Heart left ventricle (tissue), 16 donors: ENCODE data around the gene LZTS2. TPM values are rescaled to one million over a fixed set of nuclear protein-coding genes. Genes with fewer than 3 reads are reported as not detected.

Source experiments
- ATAC-seq, 4 donors: fragments of 200-7000 bp; cut with Tn5 transposase; one replicate each; pipeline ENCODE4 v1.9.1; 2020 to 2022; ENCODE audit warnings: moderate library complexity in 4 of 4, mild to moderate bottlenecking in 3 of 4, moderate number of reproducible peaks in 1 of 4
- DNase-seq, 5 donors: peaks; one replicate each; pipeline ENCODE4 v3.0.0-alpha.2; 2020
- H3K27ac ChIP-seq, 12 donors: fragments of 200-600 bp; sonication (generic) in 4 of 12; one replicate each; pipeline versions ENCODE4 v1.5.0 to v1.8.0; 2016 to 2022; ENCODE audit warnings: mild to moderate bottlenecking in 2 of 12
- H3K27me3 ChIP-seq, 9 donors: fragments of 200-600 bp; sonication (generic) in 2 of 9; one replicate each; pipeline versions ENCODE4 v1.5.1 to v1.8.0; 2016 to 2022; ENCODE audit warnings: mild to moderate bottlenecking in 3 of 9
- H3K36me3 ChIP-seq, 9 donors: fragments of 200-600 bp; sonication (generic) in 2 of 9; one replicate each; pipeline versions ENCODE4 v1.5.0 to v1.8.0; 2018 to 2022; ENCODE audit warnings: mild to moderate bottlenecking in 2 of 9
- H3K4me1 ChIP-seq, 12 donors: fragments of 200-600 bp; sonication (generic) in 4 of 12; one replicate each; pipeline versions ENCODE4 v1.5.0 to v1.8.0; 2016 to 2022; ENCODE audit warnings: mild to moderate bottlenecking in 3 of 12
- H3K4me3 ChIP-seq, 12 donors: fragments of 200-600 bp; sonication (generic) in 4 of 12; one replicate each; pipeline versions ENCODE4 v1.5.0 to v1.8.0; 2017 to 2022; ENCODE audit warnings: mild to moderate bottlenecking in 9 of 12, moderate library complexity in 4 of 12
- H3K9me3 ChIP-seq, 12 donors: fragments of 200-600 bp; sonication (generic) in 4 of 12; one replicate each; pipeline versions ENCODE4 v1.5.0 to v1.8.0; 2016 to 2022; ENCODE audit warnings: mild to moderate bottlenecking in 1 of 12
- CTCF ChIP-seq, 12 donors: fragments of 200-600 bp; sonication (generic) in 4 of 12; IDR thresholded peaks; one replicate each; pipeline versions ENCODE4 v1.5.0 to v1.8.0; 2018 to 2022; ENCODE audit warnings: antibody characterized with exemption in 12 of 12, mild to moderate bottlenecking in 5 of 12
- POLR2A ChIP-seq, 2 donors: fragments of 450-650 bp; IDR thresholded peaks; one replicate each; pipeline ENCODE4 v1.6.1; 2017; ENCODE audit warnings: antibody characterized with exemption in 2 of 2, mild to moderate bottlenecking in 2 of 2, moderate library complexity in 2 of 2
- WGBS, 4 donors: extraction: QIAGEN DNeasy Blood & Tissue Kit in 2 of 4; methylation state at CpG; one replicate each; pipeline versions ENCODE4 v1.1.5 to v1.1.7; 2013 to 2018; 5-methylcytosine and 5-hydroxymethylcytosine counted together
- intact Hi-C, 10 donors: fragments of 100-400 bp; cut with DNase I; formaldehyde crosslinking; loops; one replicate each; pipeline versions ENCODE4 v1.11.1 to v1.14.2; 2022
- polyA plus RNA-seq, 2 donors: library from polyadenylated mRNA; stranded (reverse); fragments of 200-250 nt; gene quantifications; one replicate each; pipeline ENCODE4 v1.2.3, GENCODE V29; 2013
- total RNA-seq, 9 donors: library from RNA; depleted of rRNA in 2 of 9; stranded (reverse); fragments of >200 nt in 2 of 9; fragmentation: NEBNext Ultra II Directional in 3 of 9; extraction: Animal tissue kit (Norgen Biotek cat#: 25700) in 3 of 9; gene quantifications; one replicate each; pipeline versions ENCODE4 v1.1.0 to v1.2.4, GENCODE V29; 2016 to 2023
- donor health status: ischemic (EF 13 %, LVEDD 7.1; RV severe dilation, severe dysfunction).
- donor health status: healthy with polysubstance abuse.
- donor health status: DM: no; HTN: yes; CAD: no.
- donor health status: DM: no; HTN: no; CAD: no.
- donor health status: ischemic (EF 25% LVEDD 6.9; RV normal size, moderate dysfunction).
- donor health status: ischemic (EF 25% LVEDD 5.7; RV mildly dilated, moderate dysfunction).
- donor health status: healthy.
- donor health status: DM: yes; HTN: yes; CAD: no.
- donor health status: ischemic (EF 35%, LVEDD 5.7; RV mildly dilated, moderate dysfunction).
- donor health status: nonischemic (EF 11% LVEDD 7.7; RV severe dilation, severe dysfunction).
- donor health status: DM: yes; HTN: yes; CAD: no.
- donor health status: PGD.
- donor health status: ischemic (EF 29% LVEDD 5.4; RV normal size, mild dysfunction).
- donor health status: nonischemic (EF 23%, LVEDD 6.1; RV moderate dilation, normal function).

Gene LZTS2
- total and polyA plus RNA-seq, 11 donors: 33.7 to 93.0 (median 40.9) TPM

GRCh38 chr10:101028446-101029337 lies 29.1 kb downstream of the LZTS2 start:
- no peaks in the 10 kb centered on the region for H3K9me3 ChIP-seq
- intact Hi-C loops: loop anchor here in 1 of 10 donors (5.0 kb wide), 1 partner anchor 41 kb away; the partner anchor contains the start of genes MRPL43 and TWNK
- peaks cover 0 to 36% (median 18%) of the 10 kb centered on the region in 12 donors for H3K4me1 ChIP-seq
- no peaks in the 10 kb centered on the region for H3K36me3 ChIP-seq
- ATAC-seq: no peak
- H3K4me3 ChIP-seq: no peak overlapping the region
- no peak for TF ChIP-seq POLR2A (IDR thresholded peaks at IDR 0.05)
- no peak for TF ChIP-seq CTCF (IDR thresholded peaks at IDR 0.05)
- H3K27me3 ChIP-seq: no peaks in the 10 kb centered on the region
- no peak for DNase-seq
- 70 to 80% (median 73%) methylated on average over 7 of the region's 7 CpGs for WGBS, 4 donors
- H3K27ac ChIP-seq: no peak overlapping the region

DNA sequence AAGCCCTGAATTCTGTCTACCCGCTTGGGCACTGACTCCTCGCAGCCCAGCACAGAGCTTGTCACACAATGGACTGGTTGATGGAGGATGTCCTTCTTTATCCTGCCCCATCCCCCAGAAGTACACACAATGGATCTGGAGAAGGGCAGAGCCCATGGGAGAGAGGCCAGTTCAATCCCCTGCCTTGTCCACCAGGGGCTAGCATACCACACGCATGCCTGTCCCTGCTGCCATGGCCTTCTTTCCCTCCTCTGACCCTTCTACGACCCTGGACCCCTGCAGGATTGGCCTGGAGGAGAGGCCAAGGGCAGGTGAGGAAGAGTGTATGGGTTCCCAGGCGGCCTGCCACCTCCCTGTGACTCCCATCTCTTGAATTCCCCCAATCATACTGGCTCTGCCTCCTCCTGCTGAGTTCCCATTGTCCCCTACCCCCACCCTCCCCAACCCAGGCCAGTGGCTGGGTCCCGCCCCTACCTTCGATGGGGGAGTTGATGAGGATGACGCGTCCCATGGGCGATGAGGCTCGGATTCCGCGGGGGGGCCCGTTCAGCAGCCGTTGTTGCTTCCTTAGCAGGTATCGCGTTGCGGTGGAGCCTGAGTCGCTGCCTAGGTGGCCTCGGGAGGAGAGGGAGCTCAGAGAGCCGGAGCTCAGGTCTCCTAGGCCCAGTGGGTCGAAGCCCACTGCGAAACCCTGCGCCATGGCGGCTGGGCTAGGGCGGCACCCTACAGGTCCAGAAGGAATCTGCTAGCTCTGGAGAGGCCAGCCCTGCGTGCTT lies 30.1 kb downstream of the LZTS2 start:
- DNase-seq: no peak
- H3K36me3 ChIP-seq: peaks cover 0 to 4% (median 3%) of the 10 kb centered on the region in 9 donors
- H3K4me3 ChIP-seq: no peak overlapping the region
- no peak for ATAC-seq
- no peak overlapping the region for H3K27ac ChIP-seq
- TF ChIP-seq CTCF (IDR thresholded peaks at IDR 0.05) (no peak), POLR2A (IDR thresholded peaks at IDR 0.05) (no peak)
- no peaks in the 10 kb centered on the region for H3K9me3 ChIP-seq
- H3K4me1 ChIP-seq: peaks cover 0 to 39% (median 20%) of the 10 kb centered on the region in 12 donors
- H3K27me3 ChIP-seq: no peaks in the 10 kb centered on the region
- WGBS, 4 donors: 63 to 75% (median 65%) methylated on average over 23 to 27 of the region's 27 CpGs
- intact Hi-C loops: loop anchor here in 4 of 10 donors (5.0 kb wide), 3 partner anchors 32 to 42 kb away; partner anchors contain the start of genes MRPL43 (in 2 of the 4), TWNK (in 2 of the 4) and LZTS2 (in 1 of the 4)

DNA sequence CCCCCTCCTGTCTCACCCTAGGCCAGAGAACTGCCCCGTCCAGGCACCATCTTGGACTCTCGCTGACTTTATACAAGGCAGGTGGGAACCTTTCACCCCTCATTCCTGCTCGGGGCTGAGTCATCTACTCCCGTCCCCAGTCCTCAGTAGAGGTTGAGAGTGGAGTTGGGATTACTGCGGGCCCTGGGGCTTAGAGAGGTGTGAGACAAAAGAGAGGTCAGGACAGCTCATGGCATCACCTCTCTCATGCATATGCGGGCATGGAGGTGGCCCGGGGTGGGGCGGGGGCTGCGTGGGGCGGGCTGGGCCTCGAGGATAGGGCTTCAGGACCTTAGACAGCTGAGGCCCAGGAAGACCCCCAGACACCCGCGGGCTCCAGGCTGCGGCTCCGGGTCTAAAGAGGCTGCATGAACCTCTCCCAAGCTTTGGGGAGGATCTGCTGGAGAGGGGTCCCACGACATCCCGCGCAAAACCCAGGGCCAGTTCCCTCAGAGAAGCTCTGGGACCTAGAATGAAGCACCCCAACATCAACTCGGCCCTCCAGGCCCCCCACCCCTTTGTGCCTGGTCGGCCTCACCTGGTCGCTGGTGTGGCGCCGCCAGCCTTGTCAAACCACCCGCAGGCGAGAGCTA lies 31.0 kb downstream of the LZTS2 start:
- Histone ChIP-seq H3K4me3 (peak overlapping the region; percentile 57 to 94 (median 72)), H3K9me3 (no peaks in the 10 kb centered on the region), H3K4me1 (peaks cover 0 to 39% (median 20%) of the 10 kb centered on the region in 12 donors), H3K27me3 (no peaks in the 10 kb centered on the region), H3K27ac (peak overlapping the region in 9 of 12 donors; percentile 87 to 98 (median 96)), H3K36me3 (peaks cover 0 to 13% (median 12%) of the 10 kb centered on the region in 9 donors)
- no peak for TF ChIP-seq CTCF (IDR thresholded peaks at IDR 0.05)
- TF ChIP-seq POLR2A (IDR thresholded peaks at IDR 0.05): no peak
- 14 to 32% (median 15%) methylated on average over 5 to 25 of the region's 25 CpGs for WGBS, 4 donors
- DNase-seq (no peak), ATAC-seq (no peak)
- intact Hi-C loops: loop anchor here in 3 of 10 donors (5.0 kb wide), 3 partner anchors 33 to 43 kb away; partner anchors contain the start of genes LZTS2 (in 1 of the 3), MRPL43 (in 1 of the 3) and TWNK (in 1 of the 3)
